Measurements from ENCODE around the gene BCDIN3D. TPM values are rescaled to one million over a fixed set of nuclear protein-coding genes. Genes with fewer than 3 reads are reported as not detected.

Gene BCDIN3D
- polyA plus RNA-seq, 1 of the 3 experiments (the other 2 are of a cell fraction) = 2.3 TPM

DNA sequence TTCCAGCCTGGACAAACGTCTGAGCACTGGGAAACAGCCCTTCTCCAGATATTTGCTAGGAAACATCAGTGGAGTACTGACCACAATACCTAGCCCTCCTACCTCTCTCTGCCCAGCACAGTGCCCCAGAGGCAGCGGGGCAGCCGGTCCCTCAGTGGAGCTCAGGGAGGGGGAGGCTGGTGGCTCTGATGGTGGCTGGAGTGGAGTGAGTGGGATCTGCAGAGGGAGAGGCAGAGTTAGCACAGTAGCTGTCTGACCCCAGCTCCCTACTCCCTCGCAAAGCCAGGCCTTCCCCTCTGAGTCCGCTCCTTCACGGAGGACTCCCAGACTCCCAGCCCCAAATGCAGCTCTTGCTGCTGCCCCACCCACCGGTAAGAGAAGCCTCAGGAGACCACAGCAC, 44.7 kb downstream of the BCDIN3D start:
- WGBS (ENCODE audit: low lambda C conversion rate) = 88% methylated on average over 4 of the region's 7 CpGs
- TF ChIP-seq MEF2A (IDR thresholded peaks at IDR 0.05; ENCODE audit: borderline replicate concordance, low read depth) = no peak
- TF ChIP-seq, protein P1, sequence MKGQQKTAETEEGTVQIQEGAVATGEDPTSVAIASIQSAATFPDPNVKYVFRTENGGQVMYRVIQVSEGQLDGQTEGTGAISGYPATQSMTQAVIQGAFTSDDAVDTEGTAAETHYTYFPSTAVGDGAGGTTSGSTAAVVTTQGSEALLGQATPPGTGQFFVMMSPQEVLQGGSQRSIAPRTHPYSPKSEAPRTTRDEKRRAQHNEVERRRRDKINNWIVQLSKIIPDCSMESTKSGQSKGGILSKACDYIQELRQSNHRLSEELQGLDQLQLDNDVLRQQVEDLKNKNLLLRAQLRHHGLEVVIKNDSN (IDR thresholded peaks at IDR 0.05; ENCODE audit: borderline replicate concordance, low read depth) = no peak
- no peak for TF ChIP-seq NRF1 (IDR thresholded peaks at IDR 0.05; ENCODE audit: low read depth, low read length)
- no peak for TF ChIP-seq SIN3A (IDR thresholded peaks at IDR 0.05; ENCODE audit: borderline replicate concordance, low read depth, low read length)
- TF ChIP-seq SMC3 (IDR thresholded peaks at IDR 0.05; ENCODE audit: low read depth, low read length) = no peak
- Histone ChIP-seq H3K4me1 (ENCODE audit: control insufficient read depth in 1 of 2, insufficient read depth in 2 of 2, low read depth in 1 of 2, low read length in 1 of 2) (no peaks in the 10 kb centered on the region), H3K9me3 (no peaks in the 10 kb centered on the region), H3K4me2 (no peak overlapping the region), H3K9me2 (no peaks in the 10 kb centered on the region), H4K20me1 (ENCODE audit: insufficient read depth) (no peaks in the 10 kb centered on the region), H3K4me3 (ENCODE audit: low read depth in 2 of 2, low read length in 1 of 2) (no peak overlapping the region), H2AFZ (ENCODE audit: low read depth) (no peak overlapping the region), H3K79me2 (ENCODE audit: insufficient read depth) (no peaks in the 10 kb centered on the region), H3K9ac (no peak overlapping the region), H3K27me3 (ENCODE audit: insufficient read depth) (no peaks in the 10 kb centered on the region), H3K27ac (ENCODE audit: low read depth in 2 of 2, low read length in 1 of 2) (no peak overlapping the region), H3F3A (replicated peaks; ENCODE audit: insufficient read depth) (no peaks in the 10 kb centered on the region), H3K36me3 (replicated peaks in 1 of 2; ENCODE audit: control insufficient read depth in 1 of 2, insufficient read depth in 2 of 2, low read length in 1 of 2) (peaks cover 0 to 68% of the 10 kb centered on the region in 2 experiments)
- DNase-seq = no peak
- ChIA-PET POLR2A (interaction anchor here (0.5 kb wide), 1 partner anchor 72 kb away, joined by 3 read pairs; no protein-coding TSS in a partner anchor), CTCF (interaction anchor here (0.7 to 3.8 kb wide), 6 partner anchors 10 to 169 kb away, joined by 3 to 14 read pairs (median 4); partner anchors contain the start of gene TMBIM6)

DNA sequence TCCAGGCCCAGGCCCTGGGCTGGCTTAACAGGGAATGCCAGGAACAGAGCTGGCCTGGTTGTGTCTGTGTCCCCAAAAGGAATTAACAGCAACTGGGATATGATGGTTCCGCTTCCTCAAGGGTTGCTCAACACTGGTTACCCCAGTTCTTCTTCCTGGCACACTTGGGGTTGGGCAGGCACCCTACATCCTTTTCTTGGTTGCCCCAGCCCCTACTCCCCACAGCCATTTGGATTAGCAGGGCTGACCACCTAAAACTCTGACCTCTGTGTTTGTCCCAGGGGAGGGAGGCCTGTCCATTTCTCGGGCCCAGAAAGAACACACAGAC, 45.5 kb downstream of the BCDIN3D start:
- H3K9me2 ChIP-seq = no peaks in the 10 kb centered on the region
- H3K4me1 ChIP-seq (ENCODE audit: control insufficient read depth in 1 of 2, insufficient read depth in 2 of 2, low read depth in 1 of 2, low read length in 1 of 2) = no peaks in the 10 kb centered on the region
- no peak overlapping the region for H3K27ac ChIP-seq (ENCODE audit: low read depth in 2 of 2, low read length in 1 of 2)
- ChIA-PET CTCF (interaction anchor here (0.9 to 2.1 kb wide), 6 partner anchors 9 to 291 kb away, joined by 3 to 7 read pairs (median 4); partner anchors contain the start of gene TMBIM6), POLR2A (no interaction called here)
- H3K36me3 ChIP-seq (replicated peaks in 1 of 2; ENCODE audit: control insufficient read depth in 1 of 2, insufficient read depth in 2 of 2, low read length in 1 of 2) = peaks cover 0 to 64% of the 10 kb centered on the region in 2 experiments
- 100% methylated on average over 1 of the region's 2 CpGs for WGBS (ENCODE audit: low lambda C conversion rate)
- H3K9ac ChIP-seq = no peak overlapping the region
- H3K79me2 ChIP-seq (ENCODE audit: insufficient read depth) = no peaks in the 10 kb centered on the region
- H3K4me2 ChIP-seq = no peak overlapping the region
- no peak overlapping the region for H2AFZ ChIP-seq (ENCODE audit: low read depth)
- TF ChIP-seq JUND (IDR thresholded peaks at IDR 0.05) = no peak
- TF ChIP-seq, protein P2, sequence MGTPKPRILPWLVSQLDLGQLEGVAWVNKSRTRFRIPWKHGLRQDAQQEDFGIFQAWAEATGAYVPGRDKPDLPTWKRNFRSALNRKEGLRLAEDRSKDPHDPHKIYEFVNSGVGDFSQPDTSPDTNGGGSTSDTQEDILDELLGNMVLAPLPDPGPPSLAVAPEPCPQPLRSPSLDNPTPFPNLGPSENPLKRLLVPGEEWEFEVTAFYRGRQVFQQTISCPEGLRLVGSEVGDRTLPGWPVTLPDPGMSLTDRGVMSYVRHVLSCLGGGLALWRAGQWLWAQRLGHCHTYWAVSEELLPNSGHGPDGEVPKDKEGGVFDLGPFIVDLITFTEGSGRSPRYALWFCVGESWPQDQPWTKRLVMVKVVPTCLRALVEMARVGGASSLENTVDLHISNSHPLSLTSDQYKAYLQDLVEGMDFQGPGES (IDR thresholded peaks at IDR 0.05; ENCODE audit: low read depth, low read length) = no peak
- H3F3A ChIP-seq (replicated peaks; ENCODE audit: insufficient read depth) = no peaks in the 10 kb centered on the region
- H3K4me3 ChIP-seq (ENCODE audit: low read depth in 2 of 2, low read length in 1 of 2) = no peak overlapping the region
- no peaks in the 10 kb centered on the region for H3K27me3 ChIP-seq (ENCODE audit: insufficient read depth)
- no peaks in the 10 kb centered on the region for H3K9me3 ChIP-seq
- H4K20me1 ChIP-seq (ENCODE audit: insufficient read depth) = no peaks in the 10 kb centered on the region
- no peak for DNase-seq

DNA sequence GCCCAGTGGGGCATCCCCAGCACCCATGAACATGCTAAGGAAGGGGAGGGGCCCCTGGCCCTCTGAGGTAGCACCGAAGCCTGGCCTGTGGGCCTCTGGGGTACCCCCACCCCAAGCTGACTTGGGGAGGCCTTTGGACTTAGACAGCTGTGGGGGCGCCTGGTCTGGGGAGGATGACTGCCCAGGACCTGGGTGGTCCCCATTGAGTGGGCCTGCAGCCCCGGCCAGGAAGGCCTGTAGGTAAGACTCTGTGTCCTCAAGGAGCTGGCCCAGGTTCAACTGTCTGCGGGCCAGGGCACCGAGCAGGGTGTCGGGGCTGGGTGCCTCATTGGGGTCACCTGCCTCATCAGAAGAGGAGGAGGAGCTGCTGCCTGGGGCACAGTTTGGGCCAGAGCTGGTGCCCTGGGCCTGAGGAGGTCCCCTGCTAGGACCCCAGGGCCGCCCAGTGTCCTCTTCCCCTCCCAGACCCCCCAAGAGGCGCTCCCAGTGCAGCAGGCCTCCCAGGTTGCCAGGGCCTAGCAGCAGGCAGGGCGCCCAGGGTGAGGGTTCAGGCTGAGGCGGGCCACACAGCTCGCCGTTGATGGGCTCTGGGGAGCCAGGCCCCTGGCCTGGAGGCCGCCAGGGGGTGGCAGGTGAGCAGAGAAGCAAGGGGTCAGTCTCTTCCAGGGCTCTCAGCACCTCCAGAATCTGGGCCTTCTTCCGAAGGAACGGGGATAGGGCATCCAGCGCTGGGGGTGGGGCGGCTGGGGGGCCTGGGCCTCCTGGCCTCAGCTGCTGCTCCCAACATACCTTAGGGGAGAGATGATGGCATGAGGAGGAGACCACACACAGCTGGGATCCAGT, 46.1 kb downstream of the BCDIN3D start:
- H3K36me3 ChIP-seq (replicated peaks in 1 of 2; ENCODE audit: control insufficient read depth in 1 of 2, insufficient read depth in 2 of 2, low read length in 1 of 2) = peaks cover 0 to 63% of the 10 kb centered on the region in 2 experiments
- POLR2A ChIA-PET = no interaction called here
- CTCF ChIA-PET = interaction anchor here (1.0 to 2.2 kb wide), 6 partner anchors 9 to 291 kb away, joined by 3 to 10 read pairs (median 5); no protein-coding TSS in a partner anchor

More for the DNA sequence above, 46.1 kb downstream of the BCDIN3D start:
- H3K27ac ChIP-seq (ENCODE audit: low read depth in 2 of 2, low read length in 1 of 2) = no peak overlapping the region
- H3K27me3 ChIP-seq (ENCODE audit: insufficient read depth) = no peaks in the 10 kb centered on the region
- H2AFZ ChIP-seq (ENCODE audit: low read depth) = no peak overlapping the region
- no peak for TF ChIP-seq POLR2AphosphoS5 (IDR thresholded peaks at IDR 0.05; ENCODE audit: low read depth, low read length)
- no peak for TF ChIP-seq TAF1 (IDR thresholded peaks at IDR 0.05; ENCODE audit: borderline replicate concordance, low read depth, low read length)
- TF ChIP-seq RCOR1 (IDR thresholded peaks at IDR 0.05; ENCODE audit: low read length) = no peak
- no peak for TF ChIP-seq MEF2A (IDR thresholded peaks at IDR 0.05; ENCODE audit: borderline replicate concordance, low read depth)
- H3K79me2 ChIP-seq (ENCODE audit: insufficient read depth) = no peaks in the 10 kb centered on the region
- H3K4me1 ChIP-seq (ENCODE audit: control insufficient read depth in 1 of 2, insufficient read depth in 2 of 2, low read depth in 1 of 2, low read length in 1 of 2) = no peaks in the 10 kb centered on the region
- no peaks in the 10 kb centered on the region for H3F3A ChIP-seq (replicated peaks; ENCODE audit: insufficient read depth)
- WGBS (ENCODE audit: low lambda C conversion rate) = 95% methylated on average over 9 of the region's 17 CpGs
- no peak overlapping the region for H3K4me3 ChIP-seq (ENCODE audit: low read depth in 2 of 2, low read length in 1 of 2)
- H3K9me3 ChIP-seq = no peaks in the 10 kb centered on the region
- H4K20me1 ChIP-seq (ENCODE audit: insufficient read depth) = no peaks in the 10 kb centered on the region
- no peak overlapping the region for H3K4me2 ChIP-seq
- no peak overlapping the region for H3K9ac ChIP-seq
- H3K9me2 ChIP-seq = no peaks in the 10 kb centered on the region
- no peak for DNase-seq
